ENCODE results near the gene MRPS26.

Gene MRPS26

GRCh38 chr20:3077618-3078134, 31.8 kb downstream of the MRPS26 start:
- no peak for DNase-seq

- DNase-seq: no peak
Observed at GRCh38 chr20:3080939-3081388, 35.1 kb downstream of the MRPS26 start.

- DNase-seq: no peak
Observed at GRCh38 chr20:3081641-3082040, 35.8 kb downstream of the MRPS26 start.

GRCh38 chr20:3082306-3082951, 36.6 kb downstream of the MRPS26 start:
- DNase-seq: no peak

GRCh38 chr20:3082955-3083952, 37.4 kb downstream of the MRPS26 start:
- no peak for DNase-seq

GRCh38 chr20:3084283-3084985, 38.6 kb downstream of the MRPS26 start, which contains the start of gene AVP:
TSS of gene AVP (minus strand) at chr20:3084724. CDS start at chr20:3084674, 50 bp downstream.
- DNase-seq: no peak

- no peak for DNase-seq
Observed at GRCh38 chr20:3084986-3085360, 39.1 kb downstream of the MRPS26 start.

- DNase-seq: no peak
Observed at GRCh38 chr20:3085571-3086072, 39.8 kb downstream of the MRPS26 start.

- no peak for DNase-seq
Observed at GRCh38 chr20:3088031-3088430, 42.2 kb downstream of the MRPS26 start.

GRCh38 chr20:3090565-3090964, 44.7 kb downstream of the MRPS26 start:
- no peak for DNase-seq

- DNase-seq: no peak
Observed at GRCh38 chr20:3092611-3093379, 46.9 kb downstream of the MRPS26 start.

- no peak for DNase-seq
Observed at GRCh38 chr20:3093861-3094361, 48.1 kb downstream of the MRPS26 start.

GRCh38 chr20:3094848-3095629, 49.2 kb downstream of the MRPS26 start:
- no peak for DNase-seq
